SU-DHL-6 (cell line): ENCODE data around the gene PDPN.

Source experiments
- EZH2phosphoT487 ChIP-seq: fragments of 200-600 bp; sonication (generic), shearing (Covaris generic); conservative IDR thresholded peaks from 2 replicates; pipeline ENCODE4 v1.6.1; 2018; ENCODE audit warnings: mild to moderate bottlenecking, antibody characterized with exemption, low read length, moderate library complexity, mixed read lengths
- TF ChIP-seq, protein P1 (sequence below): fragments of 200-600 bp; sonication (generic); IDR thresholded peaks from one replicate; pipeline ENCODE4 v1.5.1; 2017; ENCODE audit warnings: antibody characterized with exemption, mild to moderate bottlenecking, low read length, moderate library complexity; ENCODE audit not compliant: insufficient read depth, poor library complexity, severe bottlenecking

DNA sequence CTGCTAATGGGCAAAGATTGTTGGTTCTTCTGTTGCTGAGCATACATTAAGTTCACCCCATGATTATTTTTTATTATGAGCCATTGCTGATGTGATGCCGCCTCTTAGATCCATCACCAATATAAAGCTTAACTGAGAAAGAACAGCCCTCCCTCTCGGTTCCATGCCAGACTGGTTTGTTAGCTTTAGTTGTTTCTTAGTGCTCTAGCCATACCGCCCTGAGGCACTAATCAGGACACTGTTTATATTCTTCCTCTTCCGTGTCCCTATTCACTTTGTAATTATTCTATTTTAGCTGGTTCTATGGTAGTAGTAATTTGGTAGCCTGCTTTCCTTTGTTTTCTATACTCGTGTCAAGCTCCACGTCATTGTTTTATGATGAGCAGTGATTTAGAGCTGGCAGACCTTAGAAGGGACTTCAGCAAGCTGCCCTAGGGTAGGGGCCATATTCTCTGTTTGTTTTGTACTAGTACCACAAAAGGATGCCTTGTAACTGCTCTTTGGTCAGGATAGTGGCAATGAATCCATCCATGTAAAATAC, 27.3 kb upstream of the PDPN start:
- TF ChIP-seq, protein P1, sequence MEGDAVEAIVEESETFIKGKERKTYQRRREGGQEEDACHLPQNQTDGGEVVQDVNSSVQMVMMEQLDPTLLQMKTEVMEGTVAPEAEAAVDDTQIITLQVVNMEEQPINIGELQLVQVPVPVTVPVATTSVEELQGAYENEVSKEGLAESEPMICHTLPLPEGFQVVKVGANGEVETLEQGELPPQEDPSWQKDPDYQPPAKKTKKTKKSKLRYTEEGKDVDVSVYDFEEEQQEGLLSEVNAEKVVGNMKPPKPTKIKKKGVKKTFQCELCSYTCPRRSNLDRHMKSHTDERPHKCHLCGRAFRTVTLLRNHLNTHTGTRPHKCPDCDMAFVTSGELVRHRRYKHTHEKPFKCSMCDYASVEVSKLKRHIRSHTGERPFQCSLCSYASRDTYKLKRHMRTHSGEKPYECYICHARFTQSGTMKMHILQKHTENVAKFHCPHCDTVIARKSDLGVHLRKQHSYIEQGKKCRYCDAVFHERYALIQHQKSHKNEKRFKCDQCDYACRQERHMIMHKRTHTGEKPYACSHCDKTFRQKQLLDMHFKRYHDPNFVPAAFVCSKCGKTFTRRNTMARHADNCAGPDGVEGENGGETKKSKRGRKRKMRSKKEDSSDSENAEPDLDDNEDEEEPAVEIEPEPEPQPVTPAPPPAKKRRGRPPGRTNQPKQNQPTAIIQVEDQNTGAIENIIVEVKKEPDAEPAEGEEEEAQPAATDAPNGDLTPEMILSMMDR = no peak
- no peak for TF ChIP-seq EZH2phosphoT487
